Measurements from ENCODE around the gene TNC.

GRCh38 chr9:115138151-115138550 lies 20.2 kb upstream of the TNC start:
- TF ChIP-seq, protein P1, sequence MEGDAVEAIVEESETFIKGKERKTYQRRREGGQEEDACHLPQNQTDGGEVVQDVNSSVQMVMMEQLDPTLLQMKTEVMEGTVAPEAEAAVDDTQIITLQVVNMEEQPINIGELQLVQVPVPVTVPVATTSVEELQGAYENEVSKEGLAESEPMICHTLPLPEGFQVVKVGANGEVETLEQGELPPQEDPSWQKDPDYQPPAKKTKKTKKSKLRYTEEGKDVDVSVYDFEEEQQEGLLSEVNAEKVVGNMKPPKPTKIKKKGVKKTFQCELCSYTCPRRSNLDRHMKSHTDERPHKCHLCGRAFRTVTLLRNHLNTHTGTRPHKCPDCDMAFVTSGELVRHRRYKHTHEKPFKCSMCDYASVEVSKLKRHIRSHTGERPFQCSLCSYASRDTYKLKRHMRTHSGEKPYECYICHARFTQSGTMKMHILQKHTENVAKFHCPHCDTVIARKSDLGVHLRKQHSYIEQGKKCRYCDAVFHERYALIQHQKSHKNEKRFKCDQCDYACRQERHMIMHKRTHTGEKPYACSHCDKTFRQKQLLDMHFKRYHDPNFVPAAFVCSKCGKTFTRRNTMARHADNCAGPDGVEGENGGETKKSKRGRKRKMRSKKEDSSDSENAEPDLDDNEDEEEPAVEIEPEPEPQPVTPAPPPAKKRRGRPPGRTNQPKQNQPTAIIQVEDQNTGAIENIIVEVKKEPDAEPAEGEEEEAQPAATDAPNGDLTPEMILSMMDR (IDR thresholded peaks at IDR 0.05; ENCODE audit: low read length) = no peak
- no peak for TF ChIP-seq EZH2phosphoT487 (IDR thresholded peaks at IDR 0.05; ENCODE audit: low read length)
- no peak for TF ChIP-seq EZH2 (optimal IDR thresholded peaks at IDR 0.05; ENCODE audit: low read depth, low read length)
